ENCODE measurements around the gene AK5.

The AK5 gene

GRCh38 chr1:77605246-77606026 lies 323.6 kb downstream of the AK5 start:
- POLR2A ChIA-PET, result no interaction called here
- TF ChIP-seq, protein P1, sequence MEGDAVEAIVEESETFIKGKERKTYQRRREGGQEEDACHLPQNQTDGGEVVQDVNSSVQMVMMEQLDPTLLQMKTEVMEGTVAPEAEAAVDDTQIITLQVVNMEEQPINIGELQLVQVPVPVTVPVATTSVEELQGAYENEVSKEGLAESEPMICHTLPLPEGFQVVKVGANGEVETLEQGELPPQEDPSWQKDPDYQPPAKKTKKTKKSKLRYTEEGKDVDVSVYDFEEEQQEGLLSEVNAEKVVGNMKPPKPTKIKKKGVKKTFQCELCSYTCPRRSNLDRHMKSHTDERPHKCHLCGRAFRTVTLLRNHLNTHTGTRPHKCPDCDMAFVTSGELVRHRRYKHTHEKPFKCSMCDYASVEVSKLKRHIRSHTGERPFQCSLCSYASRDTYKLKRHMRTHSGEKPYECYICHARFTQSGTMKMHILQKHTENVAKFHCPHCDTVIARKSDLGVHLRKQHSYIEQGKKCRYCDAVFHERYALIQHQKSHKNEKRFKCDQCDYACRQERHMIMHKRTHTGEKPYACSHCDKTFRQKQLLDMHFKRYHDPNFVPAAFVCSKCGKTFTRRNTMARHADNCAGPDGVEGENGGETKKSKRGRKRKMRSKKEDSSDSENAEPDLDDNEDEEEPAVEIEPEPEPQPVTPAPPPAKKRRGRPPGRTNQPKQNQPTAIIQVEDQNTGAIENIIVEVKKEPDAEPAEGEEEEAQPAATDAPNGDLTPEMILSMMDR (IDR thresholded peaks at IDR 0.05; ENCODE audit: control extremely low read depth, extremely low read depth, low read depth, missing control alignments), result no peak
- CTCF ChIA-PET, result interaction anchor here (1.2 kb wide), 1 partner anchor 17 kb away, joined by 3 read pairs; no protein-coding TSS in a partner anchor
- DNase-seq (ENCODE audit: extremely low spot score), result no peak

DNA sequence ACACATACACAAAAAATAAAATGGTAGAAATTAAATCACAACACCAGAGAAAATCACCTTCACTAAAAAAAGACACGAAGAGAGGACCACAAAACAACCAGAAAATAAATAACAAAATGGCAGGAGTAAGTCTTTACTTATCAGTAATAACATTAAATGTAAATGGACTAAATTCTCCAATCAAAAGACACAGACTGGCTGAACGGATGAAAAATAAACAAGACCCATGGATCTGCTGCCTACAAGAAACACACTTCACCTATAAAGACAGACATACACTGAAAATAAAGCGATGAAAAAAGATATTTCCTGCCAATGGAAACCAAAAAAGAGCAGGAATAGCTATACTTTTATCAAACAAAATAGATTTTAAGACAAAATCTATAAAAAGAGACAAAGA lies 327.1 kb downstream of the AK5 start:
- POLR2A ChIA-PET, result no interaction called here
- CTCF ChIA-PET, result no interaction called here
- TF ChIP-seq, protein P1 (IDR thresholded peaks at IDR 0.05; ENCODE audit: control extremely low read depth, extremely low read depth, low read depth, missing control alignments), result no peak
- no peak for DNase-seq (ENCODE audit: extremely low spot score)
